Activated CD4-positive, alpha-beta T cell treated with anti-CD3 and anti-CD28 coated beads for 4 hours (primary cell): ENCODE measurements around the gene RAB18.
"Not testable (repeated sequence)": the region's sequence is repeated elsewhere in the genome, so short reads cannot be mapped to it uniquely, and the experiment has no call there.

Source experiments
- DNase-seq, 2 donors: peaks; one replicate each; pipeline ENCODE4 v3.0.0-alpha.2; 2020

RAB18 gene

DNA sequence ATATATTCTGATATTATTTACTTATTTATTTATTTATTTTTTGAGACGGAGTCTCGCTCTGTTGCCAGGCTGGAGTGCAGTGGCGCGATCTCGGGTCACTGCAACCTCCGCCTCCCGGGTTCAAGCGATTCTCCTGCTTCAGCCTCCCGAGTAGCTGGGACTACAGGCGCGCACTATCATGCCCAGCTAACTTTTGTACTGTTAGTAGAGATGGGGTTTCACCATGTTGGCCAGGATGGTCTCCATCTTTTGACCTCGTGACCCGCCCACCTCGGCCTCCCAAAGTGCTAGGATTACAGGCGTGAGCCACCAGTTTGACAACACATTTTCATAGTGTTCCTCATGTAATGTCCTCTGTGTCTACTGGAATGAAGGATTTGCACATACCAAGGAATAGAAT is 1.4 kb downstream of the RAB18 start:
- DNase-seq, result not testable (repeated sequence)

DNA sequence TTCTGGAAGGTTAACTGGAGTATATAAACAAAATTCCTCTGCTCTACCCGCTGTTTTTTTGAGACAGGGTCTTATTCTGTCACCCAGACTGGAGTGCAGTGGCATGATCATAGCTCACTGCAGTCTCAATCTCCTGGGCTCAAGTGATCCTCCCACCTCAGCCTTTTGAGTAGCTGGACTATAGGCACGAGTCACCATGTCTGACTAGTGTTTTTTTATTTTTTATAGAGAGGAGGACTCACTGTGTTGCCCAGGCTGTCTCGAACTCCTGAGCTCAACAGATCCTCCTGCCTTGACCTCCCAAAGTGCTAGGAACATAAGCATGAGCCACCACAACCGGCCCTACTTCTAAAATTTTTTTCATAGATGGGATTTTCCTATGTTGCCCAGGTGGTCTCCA is 2.2 kb downstream of the RAB18 start:
- no peak for DNase-seq

DNA sequence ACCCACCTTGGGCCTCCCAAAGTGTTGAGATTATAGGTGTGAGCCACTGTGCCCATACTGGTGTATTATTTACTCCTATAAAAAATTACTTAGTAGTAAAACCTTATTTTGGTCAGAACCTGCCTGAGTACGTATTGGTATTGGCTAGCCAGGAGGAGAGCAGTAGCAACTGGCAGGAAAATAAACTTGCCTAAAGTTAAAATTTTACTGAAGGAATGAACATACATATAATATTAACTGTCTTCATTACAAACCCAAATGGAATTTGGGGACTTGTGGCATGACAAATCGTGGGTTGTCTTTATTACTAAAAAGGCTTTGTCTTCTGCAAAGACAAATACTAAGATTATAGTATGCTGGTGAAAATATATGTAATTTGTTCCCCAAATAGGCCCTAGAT is 8.4 kb downstream of the RAB18 start:
- no peak for DNase-seq

DNA sequence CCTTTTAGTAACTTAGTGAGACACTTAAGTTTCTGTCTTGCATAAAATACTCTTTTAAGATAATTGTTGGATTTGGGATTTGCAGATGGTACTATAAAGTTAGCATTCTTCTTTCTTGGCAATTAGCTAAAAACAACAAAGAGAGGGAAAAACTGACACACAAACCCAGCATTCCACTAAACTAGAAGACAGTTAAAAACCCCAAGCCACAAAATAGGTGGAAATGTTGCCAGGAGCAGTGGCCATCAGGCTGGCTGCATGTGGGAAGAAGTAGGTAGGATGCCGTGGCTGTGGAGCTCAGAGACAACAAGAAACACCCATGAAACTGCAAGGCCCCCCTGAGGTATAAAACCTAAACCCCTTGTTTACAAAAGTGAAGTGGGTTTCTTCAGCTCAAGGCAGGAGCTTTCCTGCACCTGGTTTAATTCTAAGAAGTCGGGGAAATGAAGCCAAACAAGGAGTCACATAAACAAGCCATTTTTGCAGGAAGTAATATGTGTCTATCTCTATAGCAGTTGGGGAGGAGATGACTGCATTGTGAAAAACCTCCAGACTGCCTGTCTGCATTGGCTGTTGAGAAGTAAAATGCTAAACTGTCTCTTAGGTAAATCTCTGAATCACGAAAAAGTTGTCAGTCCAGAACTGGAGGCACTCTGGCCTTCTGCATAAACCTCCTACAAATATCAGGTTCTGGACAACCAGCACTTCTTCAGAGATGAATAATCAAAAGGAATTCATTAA is 9.5 kb downstream of the RAB18 start:
- DNase-seq, result no peak

DNA sequence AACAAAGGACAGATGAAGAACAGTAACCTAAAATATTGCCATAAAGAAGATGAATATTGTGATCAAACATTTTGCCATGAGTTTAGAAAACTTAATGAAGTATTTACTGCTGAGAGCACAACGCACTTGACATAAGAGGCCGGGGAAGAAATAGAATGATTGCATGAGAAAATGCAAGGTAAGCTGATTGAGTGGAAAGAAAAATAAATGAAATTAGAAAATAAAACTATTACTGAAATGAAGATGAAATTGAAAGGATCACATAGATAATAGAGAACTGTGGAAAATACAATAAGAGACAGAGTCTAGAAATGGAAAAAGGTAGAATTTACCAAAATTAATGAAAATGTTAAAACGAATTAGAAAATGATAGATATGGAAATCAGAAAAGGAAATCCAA is 10.1 kb downstream of the RAB18 start:
- DNase-seq, result no peak

DNA sequence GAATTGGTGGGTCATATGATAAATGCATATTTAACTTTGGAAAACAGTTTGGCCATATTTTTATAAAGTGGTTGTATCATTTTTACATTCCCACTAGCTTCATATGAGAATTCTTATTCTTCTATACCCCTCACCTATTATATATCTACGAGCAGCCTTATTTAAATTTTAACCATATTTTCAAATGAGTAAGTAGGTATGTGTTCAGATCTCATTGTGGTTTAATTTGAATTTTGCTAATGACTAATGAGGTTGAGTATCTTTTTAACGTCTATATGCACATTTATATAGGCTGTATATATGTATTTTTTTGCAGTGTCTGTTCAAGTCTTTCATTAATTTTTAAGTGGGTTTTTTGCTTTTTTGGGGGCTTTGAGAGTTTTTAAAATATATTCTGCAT is 14.2 kb downstream of the RAB18 start:
- no peak for DNase-seq

DNA sequence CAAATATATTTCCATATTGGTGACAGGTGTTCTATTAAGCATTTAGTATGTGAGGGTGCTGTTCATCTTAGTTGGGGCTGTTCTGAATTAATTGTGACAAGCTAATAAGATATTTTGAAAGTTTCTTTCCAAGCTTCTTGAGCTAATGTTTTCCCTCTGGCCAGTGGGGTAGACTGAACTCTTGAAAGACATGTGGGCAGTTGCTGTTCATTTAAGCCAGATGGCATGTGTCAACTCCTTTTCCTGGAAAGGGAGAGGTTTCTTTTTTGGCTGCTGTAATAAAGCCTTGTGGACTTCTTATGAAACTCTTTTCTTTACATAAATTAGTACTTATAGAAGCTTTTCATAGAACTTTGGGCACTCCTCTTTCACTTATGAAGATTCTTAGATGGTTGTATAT is 21.7 kb downstream of the RAB18 start:
- DNase-seq, result no peak

DNA sequence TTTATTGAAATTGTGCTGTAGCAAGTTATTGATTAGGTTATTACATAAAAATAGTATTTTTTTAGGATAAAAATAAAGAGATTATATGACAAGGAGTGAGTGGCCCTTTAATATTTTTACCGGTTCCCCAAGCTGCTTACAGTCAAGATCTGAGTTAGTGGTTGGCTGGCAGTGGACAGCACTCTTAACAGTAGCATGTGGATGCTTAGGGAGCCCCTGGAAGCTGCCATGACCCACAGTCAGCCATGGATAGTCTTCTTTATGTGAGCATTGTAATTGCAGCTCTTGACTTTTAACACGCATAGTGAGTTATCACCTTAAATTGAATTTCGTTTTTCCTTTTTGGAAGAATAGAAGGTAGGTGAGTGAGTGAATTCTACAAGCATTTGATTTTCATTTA is 22.1 kb downstream of the RAB18 start:
- DNase-seq, result no peak

DNA sequence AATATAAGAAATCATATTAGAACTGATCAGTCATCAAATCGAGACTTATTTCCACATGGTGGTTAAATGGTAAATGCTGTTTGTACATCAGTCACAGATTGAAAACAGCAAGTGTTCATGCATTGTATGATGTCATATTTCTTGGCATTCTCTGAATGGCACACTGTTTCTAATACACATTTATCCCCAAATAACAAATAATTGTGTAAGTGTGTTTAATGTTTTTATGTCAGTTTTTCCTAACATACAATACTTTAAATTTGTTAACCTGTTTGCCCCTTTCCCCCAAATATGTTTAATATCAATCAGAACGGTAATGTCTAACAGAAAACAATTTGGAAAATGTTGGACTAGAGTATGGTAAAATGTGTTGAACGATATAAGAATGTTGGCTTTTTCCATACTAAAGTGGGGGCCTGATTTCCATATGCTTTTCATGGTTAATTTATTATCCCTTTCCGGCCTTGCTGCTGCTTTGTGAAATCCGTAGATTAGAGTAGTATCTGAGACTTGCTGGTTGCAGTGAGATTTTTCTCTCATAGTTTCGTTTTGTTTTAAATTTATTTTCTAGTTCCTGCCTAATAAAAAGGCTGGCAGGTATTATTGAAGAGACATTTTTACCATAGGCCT is 23.7 kb downstream of the RAB18 start:
- DNase-seq, result no peak

DNA sequence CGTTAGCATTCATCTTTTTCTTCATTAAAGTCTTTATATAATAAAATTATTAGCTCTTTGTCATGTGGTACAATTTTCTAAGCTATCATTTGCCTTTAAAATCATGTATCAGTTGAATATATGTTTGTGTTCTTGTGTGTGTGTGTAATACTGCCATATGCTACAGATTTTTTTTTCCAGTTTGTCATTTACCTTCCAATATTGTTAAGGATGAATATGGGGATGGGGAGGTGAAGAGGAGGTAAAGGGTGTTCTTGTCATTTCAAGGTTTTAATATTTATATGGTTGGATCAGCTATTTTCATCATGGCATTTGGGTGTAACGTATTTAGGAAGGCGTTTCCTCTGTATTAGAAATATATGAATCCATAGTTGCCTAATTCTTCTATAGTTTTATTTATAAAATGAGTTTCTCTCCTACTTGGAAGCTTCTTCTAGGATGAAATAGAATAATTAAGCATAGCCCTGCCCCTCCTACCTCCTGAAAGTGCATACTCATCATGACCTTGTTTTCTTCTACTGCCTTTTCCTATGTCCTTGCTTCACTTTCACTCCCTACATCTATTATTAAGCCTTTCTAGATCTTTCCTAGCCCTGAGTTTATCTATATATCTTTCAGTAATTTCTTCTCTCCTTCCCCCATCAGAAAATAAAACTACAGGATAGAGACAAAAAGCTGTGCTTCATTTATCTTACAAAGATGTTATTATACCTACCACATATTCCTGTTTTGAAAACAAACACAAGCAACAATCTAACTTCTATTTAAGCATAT is 25.1 kb downstream of the RAB18 start:
- no peak for DNase-seq

DNA sequence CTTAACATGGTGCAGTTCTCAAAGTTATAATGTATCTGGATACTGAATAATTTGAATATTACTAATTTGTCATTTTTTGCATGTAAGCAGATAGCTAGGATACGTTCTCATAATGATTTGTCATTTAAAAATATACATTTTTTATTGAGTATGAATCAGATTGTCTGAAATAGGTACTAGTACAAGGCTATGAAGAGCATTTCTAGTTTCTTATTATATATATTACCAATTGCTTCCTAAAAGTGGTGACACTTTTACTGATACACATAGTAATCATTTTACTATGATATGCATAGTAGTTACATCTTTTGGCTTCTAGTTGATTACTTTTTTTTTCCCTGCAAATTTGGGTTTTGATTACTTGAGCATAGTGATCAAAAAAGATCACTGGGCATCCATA is 26.4 kb downstream of the RAB18 start:
- no peak for DNase-seq

DNA sequence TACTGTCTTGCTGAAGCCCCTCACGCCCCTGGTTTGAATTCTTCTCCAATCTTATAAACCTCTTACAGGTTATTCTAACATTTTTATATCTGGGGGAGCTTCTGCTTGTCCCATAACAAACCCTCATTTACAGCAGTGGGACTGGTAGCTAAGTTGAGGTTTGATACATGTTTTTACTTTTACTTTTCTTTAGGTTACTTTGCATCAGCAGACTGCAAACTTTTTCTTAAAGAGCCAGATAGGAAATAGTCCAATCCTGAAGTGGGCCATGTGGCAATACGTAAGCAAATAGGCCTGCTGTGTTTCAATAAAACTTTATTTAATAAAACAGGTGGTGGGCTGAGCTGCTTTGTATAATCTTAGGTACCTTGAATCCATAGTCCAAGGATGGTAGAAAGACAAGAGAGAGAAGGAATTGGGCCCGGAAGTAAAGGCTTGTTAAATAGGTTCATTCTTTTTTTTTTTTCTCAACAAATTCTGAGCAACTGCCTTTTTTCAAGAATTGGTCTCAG is 27.3 kb downstream of the RAB18 start:
- no peak for DNase-seq

DNA sequence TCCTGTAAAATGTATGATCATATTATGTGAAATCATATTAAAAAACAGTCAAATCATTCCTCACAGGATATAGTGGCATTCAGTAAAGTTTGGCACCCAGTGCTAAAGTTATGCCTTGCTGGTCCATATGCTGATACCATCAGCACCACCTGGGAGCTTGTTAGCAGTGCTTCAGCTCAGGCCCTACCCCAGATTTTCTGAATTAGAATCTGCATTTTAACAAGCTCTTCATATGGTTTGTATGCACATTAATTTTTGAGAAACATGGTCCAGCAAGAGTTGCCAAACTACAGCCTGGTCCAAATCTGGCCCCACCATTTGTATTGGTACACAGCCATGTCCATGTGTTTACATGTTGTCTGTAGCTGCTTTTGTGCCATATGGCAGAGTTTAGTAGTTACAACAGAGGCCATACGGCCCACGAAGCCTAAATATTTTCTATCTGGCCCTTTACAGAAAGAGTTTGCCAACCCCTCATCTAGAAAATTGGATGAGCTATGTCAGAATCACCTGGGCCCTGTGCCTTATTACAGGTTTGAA is 30.1 kb downstream of the RAB18 start:
- no peak for DNase-seq

DNA sequence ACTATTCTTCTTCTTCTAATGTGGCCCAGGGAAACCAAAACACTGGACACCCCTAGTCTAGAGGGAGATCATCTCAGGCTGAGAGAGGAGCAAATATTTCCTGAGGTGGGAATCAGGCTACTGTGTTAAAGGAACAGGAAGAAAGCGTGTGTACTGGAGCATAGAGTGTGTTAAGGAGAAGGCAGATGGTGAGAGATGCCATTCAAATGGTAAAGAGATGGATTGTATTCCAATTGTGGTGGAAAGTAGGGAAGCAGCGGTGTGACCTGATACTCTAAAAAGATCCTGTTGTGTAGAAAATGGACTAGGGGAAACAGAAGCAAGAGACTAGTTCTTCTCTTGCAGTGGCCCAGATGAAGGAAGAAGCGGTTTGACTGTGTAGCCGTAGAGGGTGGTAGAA is 31.2 kb downstream of the RAB18 start:
- no peak for DNase-seq

DNA sequence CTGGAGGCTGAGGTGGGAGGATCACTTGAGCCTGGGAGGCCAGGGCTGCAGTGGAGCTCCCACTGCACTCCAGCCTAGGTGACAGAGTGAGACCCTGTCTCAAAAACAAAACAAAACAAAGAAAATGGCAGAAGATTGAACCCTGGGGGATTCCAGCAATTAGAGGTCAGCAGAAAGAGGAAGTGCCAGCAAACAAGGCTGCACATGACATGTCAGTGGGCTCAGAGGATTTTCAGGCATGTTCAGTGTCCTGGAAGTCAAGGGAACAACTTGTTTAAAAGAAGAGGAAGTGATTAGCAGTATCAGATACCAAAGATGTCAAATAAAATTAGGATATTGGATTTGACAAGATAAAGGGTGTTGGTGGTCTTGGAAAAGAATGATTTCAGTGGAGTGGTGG is 32.3 kb downstream of the RAB18 start:
- no peak for DNase-seq

DNA sequence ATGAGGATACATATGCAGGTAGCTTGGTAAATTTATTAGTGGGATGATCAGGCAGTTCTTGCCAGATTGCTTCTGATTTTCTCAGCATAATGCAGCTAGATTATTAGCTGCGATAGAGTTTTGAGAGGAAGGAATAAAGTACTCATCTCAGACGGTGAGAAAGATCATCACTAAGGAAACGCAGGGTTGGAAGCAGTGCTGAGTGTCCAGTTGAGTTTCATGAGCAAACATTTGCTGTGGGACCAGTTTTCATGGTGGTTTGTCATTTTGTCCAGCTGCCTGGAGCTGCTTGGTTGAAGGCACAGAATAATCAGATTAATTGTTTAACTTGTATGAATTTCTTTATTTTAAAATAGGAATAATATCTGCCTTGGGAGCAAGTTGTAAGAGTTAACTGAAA is 33.1 kb downstream of the RAB18 start:
- no peak for DNase-seq

DNA sequence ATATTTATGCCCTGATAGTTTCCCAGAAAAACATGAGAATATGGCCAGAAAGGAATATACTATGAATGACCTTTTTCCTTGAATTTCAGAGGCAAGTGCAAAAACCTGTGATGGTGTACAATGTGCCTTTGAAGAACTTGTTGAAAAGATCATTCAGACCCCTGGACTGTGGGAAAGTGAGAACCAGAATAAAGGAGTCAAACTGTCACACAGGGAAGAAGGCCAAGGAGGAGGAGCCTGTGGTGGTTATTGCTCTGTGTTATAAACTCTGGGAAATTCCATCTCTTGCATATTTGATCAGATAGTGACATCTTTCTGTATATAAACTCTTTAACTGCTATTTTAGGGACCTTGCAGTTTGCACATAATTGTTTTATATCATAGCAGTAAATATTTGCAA is 33.7 kb downstream of the RAB18 start:
- DNase-seq, result no peak

DNA sequence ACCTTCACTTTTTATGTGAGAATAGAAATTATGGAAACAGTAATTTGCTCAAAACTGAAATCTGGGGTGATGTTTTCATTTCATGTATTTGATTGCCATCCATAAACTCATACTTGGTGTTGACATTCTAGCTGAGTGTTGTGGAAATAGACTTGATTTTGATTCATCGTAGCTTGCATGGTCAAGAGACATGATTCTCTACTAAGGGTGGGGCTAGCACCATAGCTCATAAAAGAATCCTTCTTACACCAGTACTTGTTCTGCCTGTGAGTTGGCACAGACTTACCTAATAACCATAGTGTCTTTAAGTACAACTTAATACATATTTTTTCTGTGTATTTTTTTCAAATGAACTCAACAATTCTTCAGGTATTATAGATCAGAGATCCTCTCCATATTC is 36.6 kb downstream of the RAB18 start:
- DNase-seq, result no peak

DNA sequence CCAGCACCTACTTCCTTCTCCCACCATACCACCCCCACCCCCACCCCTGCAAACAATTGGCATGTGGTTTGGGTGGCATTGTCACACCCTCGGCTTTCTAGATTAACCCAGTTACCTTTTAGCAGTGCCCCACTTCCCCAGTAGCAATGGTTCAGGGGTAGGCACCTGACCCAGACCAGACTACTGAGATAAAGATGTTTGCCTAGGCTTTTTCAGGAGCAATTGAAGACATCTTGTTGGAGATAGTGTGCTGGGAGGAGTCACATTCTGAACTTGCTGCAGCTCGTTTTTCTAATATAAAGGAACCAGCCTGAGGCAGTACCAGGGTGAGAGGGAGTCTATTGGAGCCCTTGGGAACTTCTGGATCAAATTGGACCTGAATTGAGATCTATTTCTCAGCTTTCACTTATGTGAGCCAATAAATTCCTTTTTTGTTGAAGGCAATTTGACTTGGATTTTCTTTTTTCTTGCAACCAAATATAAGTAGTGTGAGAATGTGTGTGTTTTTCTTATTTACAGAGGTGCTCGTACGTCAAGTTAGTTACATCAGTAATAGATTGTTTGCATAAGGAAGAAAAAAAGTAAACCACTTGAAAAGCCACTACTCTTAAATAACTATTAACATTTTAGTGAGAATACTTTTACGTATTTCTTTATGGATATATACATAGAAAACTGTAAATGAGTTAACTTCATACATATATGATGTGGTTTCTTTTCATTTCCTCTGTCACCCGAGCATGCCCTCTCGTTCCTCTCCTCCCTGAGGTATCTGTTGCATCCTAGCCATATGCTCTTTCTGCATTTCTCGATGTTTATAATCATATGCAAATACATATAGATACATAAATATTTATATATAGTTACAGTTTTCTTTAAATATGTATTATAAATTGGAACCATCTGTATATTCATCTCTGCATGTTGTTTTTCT is 38.0 kb downstream of the RAB18 start:
- DNase-seq, result no peak

DNA sequence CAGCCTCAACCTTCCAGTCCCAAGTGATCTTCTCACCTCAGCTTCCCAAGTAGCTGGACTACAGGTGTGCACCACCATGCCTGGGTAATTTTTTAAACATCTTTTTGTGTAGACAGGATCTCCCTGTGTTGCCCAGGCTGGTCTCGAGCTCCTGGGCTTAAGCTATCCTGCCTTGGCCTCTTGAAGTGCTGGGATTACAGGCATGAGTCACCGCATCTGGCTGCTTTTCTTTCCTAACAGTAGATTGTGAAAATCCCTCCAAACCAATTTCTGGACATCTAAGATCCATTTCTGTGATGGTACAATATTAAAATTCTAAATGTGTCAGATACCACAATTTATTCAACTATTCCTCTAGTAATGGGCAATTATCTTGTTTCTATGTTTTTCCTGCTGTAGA is 38.7 kb downstream of the RAB18 start:
- no peak for DNase-seq

DNA sequence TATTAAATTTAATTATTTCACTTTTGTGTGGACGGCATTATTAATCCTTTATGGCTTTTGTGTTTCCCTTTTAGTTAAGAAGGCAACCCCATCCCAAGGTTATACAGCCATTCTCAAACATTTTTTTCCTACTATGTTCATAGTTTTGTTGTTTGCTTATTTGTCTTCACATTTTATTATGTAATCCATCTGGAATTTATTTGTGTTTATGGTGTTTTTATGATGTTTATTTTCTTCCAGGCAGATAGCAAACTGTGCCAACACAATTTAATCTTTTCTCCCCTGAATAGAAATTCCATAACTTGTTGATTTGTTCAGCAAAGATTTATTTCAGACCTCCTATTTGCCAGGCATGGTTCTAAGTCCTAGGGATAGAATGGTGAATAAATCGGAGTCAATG is 42.9 kb downstream of the RAB18 start:
- DNase-seq, result no peak

DNA sequence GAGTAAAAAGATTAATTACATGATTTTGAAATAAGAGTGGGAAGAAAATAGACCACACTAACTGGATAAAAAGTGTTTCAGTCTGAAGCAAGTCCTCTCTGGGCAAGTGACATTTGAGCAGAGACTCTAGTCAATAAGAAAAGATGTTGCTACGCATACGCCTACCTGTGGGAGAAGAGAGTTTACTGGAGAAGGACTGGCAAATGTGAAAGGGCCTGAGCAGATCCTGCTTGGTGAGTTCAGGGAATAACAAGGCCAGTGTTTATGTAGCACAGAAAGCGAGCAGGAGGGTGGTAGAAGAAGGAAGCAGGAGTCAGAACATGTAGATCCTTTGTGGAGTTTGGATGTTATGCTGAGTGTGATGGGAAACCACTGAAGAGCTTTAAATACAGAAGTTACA is 43.4 kb downstream of the RAB18 start:
- DNase-seq, result no peak

DNA sequence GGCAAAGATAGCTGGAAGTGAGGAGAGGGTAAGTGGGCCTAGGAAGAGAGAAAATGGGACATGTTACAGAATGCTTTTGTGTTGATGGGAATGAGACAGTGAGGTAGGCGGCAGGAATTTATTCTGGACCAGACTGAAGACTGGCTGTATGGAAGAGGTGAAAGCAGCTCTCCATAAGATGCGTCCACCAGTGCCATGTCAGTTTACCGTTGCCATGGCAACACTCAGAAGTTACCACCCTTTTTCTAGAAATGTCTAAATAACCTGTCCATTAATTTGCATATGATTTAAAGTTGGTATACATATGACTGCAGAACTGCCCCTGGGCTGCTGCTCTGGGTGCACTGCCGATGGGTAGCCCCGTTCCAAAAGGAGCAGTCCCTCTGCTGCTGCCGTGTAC is 46.7 kb downstream of the RAB18 start:
- DNase-seq, result no peak
